Ishikawa (cell line): ENCODE data around the gene DCHS2.

Source experiments
- CEBPB ChIP-seq: IDR thresholded peaks from 2 replicates; pipeline ENCODE4 v1.6.1; 2012
- CREB1 ChIP-seq: IDR thresholded peaks from 2 replicates; pipeline ENCODE4 v1.6.1; 2012; ENCODE audit warnings: low read depth
- EGR1 ChIP-seq: IDR thresholded peaks from 2 replicates; pipeline ENCODE4 v1.6.1; 2012
- EP300 ChIP-seq: IDR thresholded peaks from 2 replicates; pipeline ENCODE4 v1.6.1; 2012; ENCODE audit warnings: borderline replicate concordance
- FOXM1 ChIP-seq: IDR thresholded peaks from 2 replicates; pipeline ENCODE4 v1.6.1; 2012; ENCODE audit warnings: low read depth, borderline replicate concordance
- MAX ChIP-seq: IDR thresholded peaks from 2 replicates; pipeline ENCODE4 v1.6.1; 2012
- NFIC ChIP-seq: IDR thresholded peaks from 2 replicates; pipeline ENCODE4 v1.6.1; 2012
- RAD21 ChIP-seq: IDR thresholded peaks from 2 replicates; pipeline ENCODE4 v1.6.1; 2012; ENCODE audit warnings: low read depth
- REST ChIP-seq: IDR thresholded peaks from 2 replicates; pipeline ENCODE4 v1.6.1; 2012; ENCODE audit warnings: low read depth, mild to moderate bottlenecking
- TAF1 ChIP-seq: IDR thresholded peaks from 2 replicates; pipeline ENCODE4 v1.6.1; 2012; ENCODE audit warnings: low read depth, mild to moderate bottlenecking
- TCF12 ChIP-seq: IDR thresholded peaks from 2 replicates; pipeline ENCODE4 v1.6.1; 2012; ENCODE audit warnings: low read depth
- TEAD4 ChIP-seq: IDR thresholded peaks from 2 replicates; pipeline ENCODE4 v1.6.1; 2012
- USF1 ChIP-seq: IDR thresholded peaks from 2 replicates; pipeline ENCODE4 v1.6.1; 2012
- YY1 ChIP-seq: IDR thresholded peaks from 2 replicates; pipeline ENCODE4 v1.6.1; 2012; ENCODE audit warnings: low read depth
- ZBTB7A ChIP-seq: IDR thresholded peaks from 2 replicates; pipeline ENCODE4 v1.6.1; 2012; ENCODE audit warnings: low read depth

The DCHS2 gene

GRCh38 chr4:154192585-154192984 is 299.0 kb downstream of the DCHS2 start:
- TF ChIP-seq EP300 (no peak), ZBTB7A (no peak), TCF12 (no peak), CEBPB (no peak), NFIC (no peak), CREB1 (no peak), RAD21 (no peak), EGR1 (no peak), FOXM1 (no peak), USF1 (no peak)

- TF ChIP-seq NFIC (no peak), TEAD4 (no peak), MAX (no peak), TCF12 (no peak), REST (no peak), EP300 (no peak), TAF1 (no peak), CEBPB (no peak), CREB1 (no peak)
Measured at GRCh38 chr4:154189346-154189745, 302.3 kb downstream of the DCHS2 start.

- no peak for TF ChIP-seq EP300
- no peak for TF ChIP-seq YY1
- TF ChIP-seq TEAD4: no peak
- TF ChIP-seq NFIC: no peak
- TF ChIP-seq FOXM1: no peak
- TF ChIP-seq ZBTB7A: no peak
- TF ChIP-seq CEBPB: no peak
- TF ChIP-seq RAD21: no peak
- TF ChIP-seq TAF1: no peak
Measured at GRCh38 chr4:154186888-154187287, 304.7 kb downstream of the DCHS2 start.

- TF ChIP-seq TCF12 (no peak), NFIC (no peak), TAF1 (no peak), ZBTB7A (no peak), USF1 (no peak), EP300 (no peak), FOXM1 (no peak), CREB1 (no peak)
Measured at GRCh38 chr4:154186035-154186434, 305.6 kb downstream of the DCHS2 start.

- TF ChIP-seq TCF12 (no peak), EGR1 (no peak), YY1 (no peak), MAX (no peak), USF1 (no peak), EP300 (no peak), TEAD4 (no peak), TAF1 (no peak), ZBTB7A (no peak), REST (no peak), RAD21 (no peak), FOXM1 (no peak), NFIC (no peak), CREB1 (no peak), CEBPB (no peak)
Measured at GRCh38 chr4:154184238-154184637, 307.4 kb downstream of the DCHS2 start.

- no peak for TF ChIP-seq TCF12
- no peak for TF ChIP-seq FOXM1
Measured at GRCh38 chr4:154183264-154183663, 308.3 kb downstream of the DCHS2 start.
